ENCODE results near the gene CD40LG.

DNA sequence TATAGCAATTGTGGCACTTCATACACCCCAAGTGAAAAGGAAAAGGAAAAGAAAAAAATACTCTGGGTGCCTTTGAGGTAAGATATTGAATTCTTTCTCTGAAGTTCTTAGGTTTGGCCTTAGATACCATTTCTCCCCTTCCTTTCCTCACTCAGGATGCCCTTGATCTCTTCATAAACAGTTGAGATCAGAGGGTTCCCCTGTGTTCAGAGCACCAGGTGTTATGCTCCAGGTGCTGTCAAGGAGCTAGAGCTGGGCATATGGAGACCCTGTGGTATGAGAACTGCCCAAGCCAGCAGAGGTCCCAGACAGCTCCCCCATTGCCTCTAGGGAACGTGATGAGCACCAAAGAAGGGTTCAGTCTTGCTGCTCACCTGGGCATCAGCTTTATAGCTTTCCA, 17.1 kb upstream of the CD40LG start:
- TF ChIP-seq, protein P1, sequence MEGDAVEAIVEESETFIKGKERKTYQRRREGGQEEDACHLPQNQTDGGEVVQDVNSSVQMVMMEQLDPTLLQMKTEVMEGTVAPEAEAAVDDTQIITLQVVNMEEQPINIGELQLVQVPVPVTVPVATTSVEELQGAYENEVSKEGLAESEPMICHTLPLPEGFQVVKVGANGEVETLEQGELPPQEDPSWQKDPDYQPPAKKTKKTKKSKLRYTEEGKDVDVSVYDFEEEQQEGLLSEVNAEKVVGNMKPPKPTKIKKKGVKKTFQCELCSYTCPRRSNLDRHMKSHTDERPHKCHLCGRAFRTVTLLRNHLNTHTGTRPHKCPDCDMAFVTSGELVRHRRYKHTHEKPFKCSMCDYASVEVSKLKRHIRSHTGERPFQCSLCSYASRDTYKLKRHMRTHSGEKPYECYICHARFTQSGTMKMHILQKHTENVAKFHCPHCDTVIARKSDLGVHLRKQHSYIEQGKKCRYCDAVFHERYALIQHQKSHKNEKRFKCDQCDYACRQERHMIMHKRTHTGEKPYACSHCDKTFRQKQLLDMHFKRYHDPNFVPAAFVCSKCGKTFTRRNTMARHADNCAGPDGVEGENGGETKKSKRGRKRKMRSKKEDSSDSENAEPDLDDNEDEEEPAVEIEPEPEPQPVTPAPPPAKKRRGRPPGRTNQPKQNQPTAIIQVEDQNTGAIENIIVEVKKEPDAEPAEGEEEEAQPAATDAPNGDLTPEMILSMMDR (optimal IDR thresholded peaks at IDR 0.05 in 1 of 3, IDR thresholded peaks at IDR 0.05 in 1 of 3, conservative IDR thresholded peaks at IDR 0.05 in 1 of 3; ENCODE audit: extremely low read depth in 1 of 3, insufficient read depth in 2 of 3, low read length in 3 of 3), result no peak
- no peak for TF ChIP-seq EZH2 (IDR thresholded peaks at IDR 0.05; ENCODE audit: low read length)

Data from keratinocyte (primary cell).